ENCODE data around the gene SCARB1.

GRCh38 chr12:124832856-124833255, 30.8 kb downstream of the SCARB1 start:
- TF ChIP-seq EZH2phosphoT487 (IDR thresholded peaks at IDR 0.05; ENCODE audit: insufficient read depth, low read depth) (no peak), EZH2 (IDR thresholded peaks at IDR 0.05; ENCODE audit: insufficient read depth, poor library complexity, severe bottlenecking) (no peak)
